NCI-H2081 treated with DMSO at 0.1 percent for 48 hours (cell line): ENCODE results near the gene ABL2.
"Not testable (repeated sequence)": the region's sequence is repeated elsewhere in the genome, so short reads cannot be mapped to it uniquely, and the experiment has no call there.

Experiments
- DNase-seq: peaks from one replicate; lab custom pipeline; 2025; lab: John Stamatoyannopoulos, UW

The ABL2 gene

GRCh38 chr1:179169616-179170467, 59.6 kb downstream of the ABL2 start:
- DNase-seq: no peak

- DNase-seq: no peak
Measured at GRCh38 chr1:179168536-179168935, 60.9 kb downstream of the ABL2 start.

DNA sequence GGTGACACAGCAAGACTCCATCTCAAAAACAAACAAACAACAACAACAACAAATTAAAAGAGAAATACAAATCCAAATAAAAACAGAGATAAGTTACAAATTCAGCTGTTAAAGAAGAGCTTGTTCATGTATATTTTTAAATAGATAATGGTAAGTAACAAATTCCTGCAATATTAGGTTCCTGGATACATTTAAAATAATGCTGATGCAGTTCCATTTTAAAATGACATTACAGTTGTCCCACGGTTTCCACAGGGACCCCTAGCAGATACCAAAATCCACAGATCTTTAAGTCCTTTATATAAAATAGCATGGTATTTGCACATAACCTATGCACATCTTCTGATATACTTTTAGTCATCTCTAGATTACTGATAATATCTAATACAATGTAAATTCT, 61.5 kb downstream of the ABL2 start:
- DNase-seq: no peak

DNA sequence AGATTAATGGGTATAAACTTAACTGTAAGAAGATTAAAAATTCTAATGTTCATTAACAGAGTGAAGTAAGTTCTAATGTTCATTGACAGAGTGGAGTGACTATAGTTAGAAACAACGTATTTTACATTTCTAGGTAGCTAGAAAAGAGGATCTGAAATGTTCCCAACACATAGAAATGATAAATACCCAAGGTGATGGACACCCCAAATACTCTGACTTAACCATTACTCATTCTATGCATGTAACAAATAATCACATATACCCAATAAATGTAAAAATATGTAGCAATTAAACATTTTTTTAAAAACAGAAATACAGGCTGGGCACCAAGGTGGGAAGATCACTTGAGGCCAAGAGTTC, 62.1 kb downstream of the ABL2 start:
- DNase-seq: no peak

- no peak for DNase-seq
Measured at GRCh38 chr1:179166663-179167417, 62.6 kb downstream of the ABL2 start.

DNA sequence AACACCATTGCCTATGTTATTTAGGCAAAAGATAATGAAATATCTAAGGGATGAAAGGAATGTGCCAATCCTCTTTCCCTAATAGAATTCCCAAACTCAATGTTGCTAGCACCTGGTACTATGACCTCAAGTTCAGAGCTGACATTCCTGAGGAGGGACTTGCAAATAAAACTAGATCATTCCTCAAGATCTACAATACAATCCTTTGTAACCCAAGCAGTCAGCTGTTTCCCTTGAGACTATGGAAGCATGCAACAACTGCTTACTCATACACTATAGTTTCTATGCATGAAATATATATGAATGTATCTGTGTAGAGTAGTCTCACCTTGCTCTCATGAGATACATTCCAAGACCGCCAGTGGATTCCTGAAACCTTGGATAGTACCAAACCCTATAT, 65.0 kb downstream of the ABL2 start:
- DNase-seq: no peak

GRCh38 chr1:179156708-179157107, 72.8 kb downstream of the ABL2 start:
- no peak for DNase-seq

DNA sequence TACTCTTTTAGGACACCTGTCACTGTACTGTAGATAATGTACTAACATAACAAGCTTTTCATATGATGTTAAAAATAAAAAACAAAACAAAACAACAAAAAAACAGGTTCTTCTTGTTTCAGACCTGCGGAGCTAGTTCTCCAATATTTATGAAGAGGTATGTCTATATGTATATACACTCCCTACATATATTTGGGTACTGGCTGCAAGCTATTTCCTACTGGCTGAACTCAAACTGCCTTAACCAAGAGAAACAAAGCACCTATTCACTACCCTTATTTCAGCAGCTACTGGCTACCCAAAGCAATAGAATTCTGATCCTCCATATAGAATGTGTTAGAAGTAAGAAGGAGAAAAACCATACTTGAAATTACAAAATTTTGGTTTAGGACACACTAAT, 73.5 kb downstream of the ABL2 start:
- no peak for DNase-seq

- no peak for DNase-seq
Measured at GRCh38 chr1:179155615-179156014, 73.9 kb downstream of the ABL2 start.

- DNase-seq: no peak
Measured at GRCh38 chr1:179154437-179154836, 75.0 kb downstream of the ABL2 start.

- DNase-seq: no peak
Measured at GRCh38 chr1:179153217-179153616, 76.3 kb downstream of the ABL2 start.

GRCh38 chr1:179151908-179152682, 77.4 kb downstream of the ABL2 start:
- no peak for DNase-seq

DNA sequence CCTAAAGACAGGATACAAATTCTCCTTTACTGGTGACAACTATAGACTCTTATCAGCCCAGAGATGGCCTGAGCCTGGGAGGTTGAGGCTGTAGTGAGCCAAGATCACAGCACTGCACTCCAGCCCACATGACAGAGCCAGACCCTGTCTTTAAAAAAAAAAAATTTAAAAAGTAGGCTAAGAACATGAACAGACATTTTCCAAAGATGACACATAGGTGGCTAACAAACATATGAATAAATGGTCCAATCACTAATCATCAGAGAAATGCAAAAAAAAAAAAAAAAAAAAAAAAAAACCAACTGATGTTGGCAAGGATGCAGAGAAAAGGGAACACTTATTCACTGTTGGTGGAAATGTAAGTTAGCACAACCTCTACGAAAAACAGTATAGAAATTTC, 82.6 kb downstream of the ABL2 start:
- no peak for DNase-seq

DNA sequence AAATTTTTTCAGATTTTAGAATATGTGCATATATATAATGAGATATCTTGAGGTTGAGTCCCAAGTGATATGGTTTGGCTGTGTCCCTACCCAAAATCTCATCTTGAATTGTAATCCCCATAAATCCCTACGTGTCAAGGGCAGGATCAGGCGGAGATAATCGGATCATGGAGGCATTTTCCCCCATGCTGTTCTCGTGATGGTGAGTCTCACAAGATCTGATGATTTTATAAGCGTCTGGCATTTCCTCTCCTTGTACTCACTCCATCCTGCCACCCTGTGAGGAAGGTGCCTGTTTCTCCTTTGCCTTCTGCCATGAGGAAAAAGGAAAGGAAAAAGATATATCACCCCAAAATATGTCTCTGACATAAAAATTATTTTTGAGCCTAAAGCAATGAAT, 83.0 kb downstream of the ABL2 start:
- DNase-seq: no peak

DNA sequence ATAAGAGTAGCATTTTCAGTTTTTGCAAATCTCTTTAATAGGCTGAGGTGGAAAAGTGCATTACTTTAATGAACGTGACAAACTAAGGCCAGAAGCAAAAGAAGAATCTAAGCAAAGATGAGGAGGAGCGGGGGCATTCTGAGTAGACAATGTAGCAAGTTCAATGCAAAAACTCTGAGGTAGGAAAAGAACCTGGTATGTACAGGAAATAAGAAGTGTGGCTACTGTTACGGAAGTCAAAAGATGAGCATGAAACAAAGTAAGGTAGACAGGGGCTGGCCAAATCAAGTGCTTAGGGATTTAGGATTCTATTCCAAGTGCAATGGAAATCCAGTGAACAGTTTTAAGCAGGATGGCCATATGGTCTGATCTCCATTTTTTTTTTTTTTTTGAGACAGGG, 84.0 kb downstream of the ABL2 start:
- no peak for DNase-seq

DNA sequence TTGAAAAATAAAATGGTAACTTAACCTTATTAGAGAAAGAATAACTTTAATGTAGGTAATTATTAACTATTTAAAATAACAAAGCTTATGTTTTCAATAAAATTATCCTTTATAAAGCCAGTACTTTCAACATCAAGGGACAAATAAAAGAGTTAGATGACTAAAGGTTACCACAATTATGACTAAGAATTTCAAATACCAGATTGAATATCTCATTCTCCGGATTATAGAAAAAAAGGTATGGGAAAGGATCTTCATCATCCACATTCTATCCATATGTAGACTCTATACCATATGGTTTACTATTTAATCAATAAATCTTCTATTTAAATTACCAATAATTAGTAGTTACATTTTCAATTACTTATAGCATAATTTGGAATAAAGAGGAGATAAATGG, 84.9 kb downstream of the ABL2 start:
- DNase-seq: no peak

DNA sequence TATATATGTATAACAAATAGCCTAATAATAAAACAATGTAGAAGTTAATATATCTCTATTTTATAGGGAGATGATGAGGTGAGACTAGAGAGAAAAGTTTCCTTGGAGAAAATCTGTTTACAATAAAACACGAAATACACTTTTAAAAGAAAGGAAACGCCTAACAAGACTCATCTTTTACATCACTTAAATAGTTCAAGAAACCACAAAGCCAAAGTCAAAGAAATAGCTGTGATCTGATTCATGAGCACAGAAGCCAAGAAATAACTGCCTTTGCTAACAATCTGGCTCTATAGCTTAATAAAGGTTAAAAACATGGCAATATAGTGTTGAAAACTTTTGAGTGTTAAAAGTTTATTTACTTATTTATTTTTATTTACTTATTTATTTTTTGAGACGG, 86.2 kb downstream of the ABL2 start:
- DNase-seq: no peak

- no peak for DNase-seq
Measured at GRCh38 chr1:179142889-179143299, 86.6 kb downstream of the ABL2 start.

- no peak for DNase-seq
Measured at GRCh38 chr1:179141592-179142251, 87.8 kb downstream of the ABL2 start.

DNA sequence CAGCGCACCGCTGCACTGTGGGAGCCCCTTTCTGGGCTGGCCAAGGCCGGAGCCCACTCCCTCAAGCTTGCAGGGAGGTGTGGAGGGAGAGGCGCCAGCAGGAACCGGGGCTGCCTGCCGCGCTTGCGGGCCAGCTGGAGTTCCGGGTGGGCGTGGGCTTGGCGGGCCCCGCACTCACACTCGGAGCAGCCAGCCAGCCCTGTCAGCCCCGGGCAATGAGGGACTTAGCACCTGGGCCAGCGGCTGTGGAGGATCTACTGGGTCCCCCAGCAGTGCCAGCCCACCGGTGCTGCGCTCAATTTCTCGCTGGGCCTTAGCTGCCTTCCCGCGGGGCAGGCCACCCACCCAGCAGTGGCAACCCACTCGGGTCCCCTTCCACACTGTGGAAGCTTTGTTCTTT, 90.7 kb downstream of the ABL2 start:
- DNase-seq: not testable (repeated sequence)

DNA sequence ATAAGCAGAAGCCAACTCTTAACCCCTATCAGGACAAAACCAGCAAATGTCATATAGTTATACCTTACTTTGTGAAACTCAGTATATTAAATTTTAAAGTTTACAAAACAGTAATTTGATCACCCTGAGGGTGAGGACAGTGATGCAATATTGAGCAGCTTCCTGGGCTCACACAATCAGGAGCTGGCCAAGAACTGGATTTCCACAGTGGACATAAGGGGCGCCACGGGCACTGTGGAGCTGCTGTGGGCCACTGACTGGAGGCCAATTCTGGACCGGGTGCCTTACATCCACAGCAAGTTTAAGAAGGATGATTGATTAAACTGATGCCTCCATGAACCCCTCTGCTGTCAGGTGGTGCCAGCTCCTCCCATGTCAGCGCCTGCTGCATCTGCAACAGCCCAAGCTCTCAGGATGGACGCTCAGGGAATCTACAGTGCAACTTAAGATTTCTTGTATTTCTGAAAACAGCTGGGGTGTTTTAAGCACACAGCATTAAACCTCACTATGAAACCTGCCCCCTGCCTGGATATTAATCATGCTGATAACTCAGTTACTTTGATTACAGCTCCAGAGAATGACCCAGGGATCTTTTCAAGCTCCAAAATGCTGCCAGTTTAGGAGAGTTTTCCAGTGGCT, 91.7 kb downstream of the ABL2 start:
- DNase-seq: no peak

DNA sequence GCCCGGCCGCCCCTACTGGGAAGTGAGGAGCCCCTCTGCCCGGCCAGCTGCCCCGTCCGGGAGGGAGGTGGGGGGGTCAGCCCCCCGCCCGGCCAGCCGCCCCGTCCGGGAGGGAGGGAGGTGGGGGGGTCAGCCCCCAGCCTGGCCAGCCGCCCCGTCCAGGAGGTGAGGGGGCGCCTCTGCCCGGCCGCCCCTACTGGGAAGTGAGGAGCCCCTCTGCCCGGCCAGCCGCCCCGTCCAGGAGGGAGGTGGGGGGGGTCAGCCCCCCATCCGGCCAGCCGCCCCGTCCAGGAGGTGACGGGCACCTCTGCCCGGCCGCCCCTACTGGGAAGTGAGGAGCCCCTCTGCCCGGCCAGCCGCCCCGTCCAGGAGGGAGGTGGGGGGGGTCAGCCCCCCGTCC, 93.8 kb downstream of the ABL2 start:
- DNase-seq: not testable (repeated sequence)
